HEK293 (cell line): Measurements from ENCODE around the gene TDP2.

ENCODE experiments used
- BCL11B ChIP-seq: fragments of 450-650 bp; formaldehyde crosslinking; IDR thresholded peaks from 2 replicates; pipeline ENCODE4 v1.5.1; 2016; ENCODE audit warnings: low read depth, missing biosample characterization, missing genetic modification characterization
- GLIS2 ChIP-seq: fragments of 450-650 bp; formaldehyde crosslinking; IDR thresholded peaks from 2 replicates; pipeline ENCODE4 v1.5.1; 2016; ENCODE audit warnings: missing biosample characterization, missing genetic modification characterization
- OSR2 ChIP-seq: fragments of 450-650 bp; formaldehyde crosslinking; IDR thresholded peaks from 2 replicates; pipeline ENCODE4 v1.5.1; 2016; ENCODE audit warnings: missing biosample characterization, missing genetic modification characterization
- OVOL3 ChIP-seq: fragments of 450-650 bp; formaldehyde crosslinking; IDR thresholded peaks from 2 replicates; pipeline ENCODE4 v1.5.1; 2016; ENCODE audit warnings: missing biosample characterization, missing genetic modification characterization
- RBAK ChIP-seq: fragments of 450-650 bp; formaldehyde crosslinking; IDR thresholded peaks from 2 replicates; pipeline ENCODE4 v1.5.1; 2016; ENCODE audit warnings: missing biosample characterization, missing genetic modification characterization
- SALL2 ChIP-seq: fragments of 450-650 bp; formaldehyde crosslinking; IDR thresholded peaks from 2 replicates; pipeline ENCODE4 v1.5.0; 2017; ENCODE audit warnings: missing biosample characterization, mild to moderate bottlenecking, missing genetic modification characterization, borderline replicate concordance
- SCRT1 ChIP-seq: fragments of 450-650 bp; formaldehyde crosslinking; IDR thresholded peaks from 2 replicates; pipeline ENCODE4 v1.5.1; 2016; ENCODE audit warnings: missing biosample characterization, missing genetic modification characterization, borderline replicate concordance
- SP2 ChIP-seq: fragments of 450-650 bp; formaldehyde crosslinking; IDR thresholded peaks from 2 replicates; pipeline ENCODE4 v1.5.1; 2016; ENCODE audit warnings: missing biosample characterization, missing genetic modification characterization
- YY2 ChIP-seq: fragments of 450-650 bp; formaldehyde crosslinking; IDR thresholded peaks from 2 replicates; pipeline ENCODE4 v1.5.1; 2016; ENCODE audit warnings: missing biosample characterization, missing genetic modification characterization
- ZBTB20 ChIP-seq: fragments of 450-650 bp; formaldehyde crosslinking; IDR thresholded peaks from 2 replicates; pipeline ENCODE4 v1.5.1; 2016; ENCODE audit warnings: missing biosample characterization, missing genetic modification characterization
- ZNF10 ChIP-seq: fragments of 450-650 bp; formaldehyde crosslinking; IDR thresholded peaks from 2 replicates; pipeline ENCODE4 v1.5.1; 2017; ENCODE audit warnings: missing biosample characterization, missing genetic modification characterization
- ZNF19 ChIP-seq: fragments of 450-650 bp; formaldehyde crosslinking; IDR thresholded peaks from 2 replicates; pipeline ENCODE4; 2016; ENCODE audit warnings: missing biosample characterization, missing genetic modification characterization, low read depth
- ZNF350 ChIP-seq: fragments of 450-650 bp; formaldehyde crosslinking; IDR thresholded peaks from 2 replicates; pipeline ENCODE4 v1.5.0; 2017; ENCODE audit warnings: missing biosample characterization, mild to moderate bottlenecking, missing genetic modification characterization
- ZNF404 ChIP-seq: fragments of 450-650 bp; formaldehyde crosslinking; IDR thresholded peaks from 2 replicates; pipeline ENCODE4 v1.5.1; 2017; ENCODE audit warnings: missing biosample characterization, missing genetic modification characterization
- ZNF423 ChIP-seq: fragments of 450-650 bp; formaldehyde crosslinking; IDR thresholded peaks from 2 replicates; pipeline ENCODE4 v1.5.1; 2016; ENCODE audit warnings: missing biosample characterization, missing genetic modification characterization
- ZNF600 ChIP-seq: fragments of 450-650 bp; formaldehyde crosslinking; IDR thresholded peaks from 2 replicates; pipeline ENCODE4 v1.5.1; 2016; ENCODE audit warnings: missing biosample characterization, missing genetic modification characterization
- ZNF610 ChIP-seq: fragments of 450-650 bp; formaldehyde crosslinking; IDR thresholded peaks from 2 replicates; pipeline ENCODE4 v1.5.1; 2016; ENCODE audit warnings: missing biosample characterization, missing genetic modification characterization, borderline replicate concordance
- ZNF654 ChIP-seq: fragments of 450-650 bp; formaldehyde crosslinking; IDR thresholded peaks from 2 replicates; pipeline ENCODE4 v1.5.1; 2016; ENCODE audit warnings: low read depth, missing biosample characterization, missing genetic modification characterization
- ZNF664 ChIP-seq: fragments of 450-650 bp; formaldehyde crosslinking; IDR thresholded peaks from 2 replicates; pipeline ENCODE4 v1.5.1; 2016; ENCODE audit warnings: missing biosample characterization, missing genetic modification characterization
- ZNF76 ChIP-seq: fragments of 450-650 bp; formaldehyde crosslinking; IDR thresholded peaks from 2 replicates; pipeline ENCODE4; 2016; ENCODE audit warnings: low read depth, missing biosample characterization, missing genetic modification characterization, borderline replicate concordance
- ZNF792 ChIP-seq: fragments of 450-650 bp; formaldehyde crosslinking; IDR thresholded peaks from 2 replicates; pipeline ENCODE4 v1.5.1; 2016; ENCODE audit warnings: missing biosample characterization, missing genetic modification characterization
- ZXDB ChIP-seq: fragments of 450-650 bp; formaldehyde crosslinking; IDR thresholded peaks from 2 replicates; pipeline ENCODE4 v1.5.1; 2016; ENCODE audit warnings: missing biosample characterization, missing genetic modification characterization
- TF ChIP-seq, protein P1 (sequence below): fragments of 450-650 bp; formaldehyde crosslinking; IDR thresholded peaks from 2 replicates; pipeline ENCODE4 v1.5.1; 2016; ENCODE audit warnings: missing biosample characterization, missing genetic modification characterization, borderline replicate concordance
- TF ChIP-seq, protein P2 (sequence below): fragments of 450-650 bp; formaldehyde crosslinking; IDR thresholded peaks from 2 replicates; pipeline ENCODE4 v1.5.1; 2016; ENCODE audit warnings: missing biosample characterization, missing genetic modification characterization
- TF ChIP-seq, protein P3 (sequence below): fragments of 450-650 bp; formaldehyde crosslinking; IDR thresholded peaks from 2 replicates; pipeline ENCODE4 v1.5.1; 2016; ENCODE audit warnings: missing biosample characterization, missing genetic modification characterization
- TF ChIP-seq, protein P4 (sequence below): fragments of 450-650 bp; formaldehyde crosslinking; IDR thresholded peaks from 2 replicates; pipeline ENCODE4 v1.5.1; 2017; ENCODE audit warnings: missing biosample characterization, missing genetic modification characterization
- TF ChIP-seq, protein P5 (sequence below): fragments of 450-650 bp; formaldehyde crosslinking; IDR thresholded peaks from 2 replicates; pipeline ENCODE4 v1.5.0; 2017; ENCODE audit warnings: missing biosample characterization, missing genetic modification characterization, borderline replicate concordance
- TF ChIP-seq, protein P6 (sequence below): fragments of 450-650 bp; formaldehyde crosslinking; IDR thresholded peaks from 2 replicates; pipeline ENCODE4 v1.5.1; 2016; ENCODE audit warnings: missing biosample characterization, missing genetic modification characterization

Gene TDP2

DNA sequence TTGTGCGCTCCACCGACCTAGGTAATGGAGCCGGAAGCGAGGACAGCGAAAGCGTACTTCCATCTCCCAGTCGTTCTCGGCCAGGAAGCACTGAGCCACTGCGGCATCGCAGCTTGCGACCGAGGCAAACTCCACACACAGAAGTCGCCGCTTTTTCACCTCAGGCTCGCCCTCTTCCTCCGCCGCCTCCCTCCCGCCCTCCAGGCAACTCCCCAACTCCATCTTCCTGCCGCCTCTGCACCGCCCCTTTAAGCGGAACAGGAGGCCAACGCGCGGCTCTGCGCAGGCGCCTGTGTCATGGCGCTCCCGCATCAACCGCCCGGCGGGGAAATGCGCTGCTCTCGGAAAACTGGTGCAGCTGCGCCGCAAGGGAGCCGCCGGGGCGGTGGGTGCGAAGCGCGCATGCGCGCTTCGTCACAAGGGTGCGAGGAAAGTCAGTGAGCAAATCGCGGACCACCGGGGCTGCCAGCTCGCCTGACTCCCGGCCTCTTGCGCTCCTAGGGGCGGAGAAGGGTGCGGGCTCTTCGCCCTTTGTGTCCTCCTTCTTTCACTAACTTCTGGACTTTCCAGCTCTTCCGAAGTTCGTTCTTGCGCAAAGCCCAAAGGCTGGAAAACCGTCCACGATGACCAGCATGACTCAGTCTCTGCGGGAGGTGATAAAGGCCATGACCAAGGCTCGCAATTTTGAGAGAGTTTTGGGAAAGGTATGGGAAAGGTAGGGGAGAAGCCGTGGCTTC is at the start of gene TDP2, which contains the start of gene ACOT13 (continued):
- TF ChIP-seq, protein P1, sequence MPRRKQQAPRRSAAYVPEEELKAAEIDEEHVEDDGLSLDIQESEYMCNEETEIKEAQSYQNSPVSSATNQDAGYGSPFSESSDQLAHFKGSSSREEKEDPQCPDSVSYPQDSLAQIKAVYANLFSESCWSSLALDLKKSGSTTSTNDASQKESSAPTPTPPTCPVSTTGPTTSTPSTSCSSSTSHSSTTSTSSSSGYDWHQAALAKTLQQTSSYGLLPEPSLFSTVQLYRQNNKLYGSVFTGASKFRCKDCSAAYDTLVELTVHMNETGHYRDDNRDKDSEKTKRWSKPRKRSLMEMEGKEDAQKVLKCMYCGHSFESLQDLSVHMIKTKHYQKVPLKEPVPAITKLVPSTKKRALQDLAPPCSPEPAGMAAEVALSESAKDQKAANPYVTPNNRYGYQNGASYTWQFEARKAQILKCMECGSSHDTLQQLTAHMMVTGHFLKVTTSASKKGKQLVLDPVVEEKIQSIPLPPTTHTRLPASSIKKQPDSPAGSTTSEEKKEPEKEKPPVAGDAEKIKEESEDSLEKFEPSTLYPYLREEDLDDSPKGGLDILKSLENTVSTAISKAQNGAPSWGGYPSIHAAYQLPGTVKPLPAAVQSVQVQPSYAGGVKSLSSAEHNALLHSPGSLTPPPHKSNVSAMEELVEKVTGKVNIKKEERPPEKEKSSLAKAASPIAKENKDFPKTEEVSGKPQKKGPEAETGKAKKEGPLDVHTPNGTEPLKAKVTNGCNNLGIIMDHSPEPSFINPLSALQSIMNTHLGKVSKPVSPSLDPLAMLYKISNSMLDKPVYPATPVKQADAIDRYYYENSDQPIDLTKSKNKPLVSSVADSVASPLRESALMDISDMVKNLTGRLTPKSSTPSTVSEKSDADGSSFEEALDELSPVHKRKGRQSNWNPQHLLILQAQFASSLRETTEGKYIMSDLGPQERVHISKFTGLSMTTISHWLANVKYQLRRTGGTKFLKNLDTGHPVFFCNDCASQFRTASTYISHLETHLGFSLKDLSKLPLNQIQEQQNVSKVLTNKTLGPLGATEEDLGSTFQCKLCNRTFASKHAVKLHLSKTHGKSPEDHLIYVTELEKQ (tag by site-specific recombination): no peak
- TF ChIP-seq ZNF10 (tag by site-specific recombination): peak; percentile 9; the same call in 1 of the 2 replicates
- TF ChIP-seq, protein P2, sequence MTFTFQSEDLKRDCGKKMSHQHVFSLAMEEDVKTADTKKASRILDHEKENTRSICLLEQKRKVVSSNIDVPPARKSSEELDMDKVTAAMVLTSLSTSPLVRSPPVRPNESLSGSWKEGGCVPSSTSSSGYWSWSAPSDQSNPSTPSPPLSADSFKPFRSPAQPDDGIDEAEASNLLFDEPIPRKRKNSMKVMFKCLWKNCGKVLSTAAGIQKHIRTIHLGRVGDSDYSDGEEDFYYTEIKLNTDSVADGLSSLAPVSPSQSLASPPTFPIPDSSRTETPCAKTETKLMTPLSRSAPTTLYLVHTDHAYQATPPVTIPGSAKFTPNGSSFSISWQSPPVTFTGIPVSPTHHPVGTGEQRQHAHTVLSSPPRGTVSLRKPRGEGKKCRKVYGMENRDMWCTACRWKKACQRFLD (tag by site-specific recombination): no peak
- peak; percentile 35; the same call in 1 of the 2 replicates for TF ChIP-seq ZBTB20 (tag by site-specific recombination)
- 0 out of 2 replicates have a peak, but pooled peaks have one; percentile 19 for TF ChIP-seq ZNF792 (tag by site-specific recombination)
- TF ChIP-seq ZNF610 (tag by site-specific recombination): peak; percentile 92
- TF ChIP-seq ZNF600: peak; percentile 74
- no peak for TF ChIP-seq OVOL3 (tag by site-specific recombination)
- no peak for TF ChIP-seq ZNF350 (tag by site-specific recombination)
- TF ChIP-seq ZNF76: peak; percentile 67; the same call in 1 of the 2 replicates
- peak; percentile 55; the same call in 1 of the 2 replicates for TF ChIP-seq BCL11B (tag by site-specific recombination)
- TF ChIP-seq SCRT1: no peak
- TF ChIP-seq ZXDB (tag by site-specific recombination): peak; percentile 94; the same call in 1 of the 2 replicates
- TF ChIP-seq SALL2 (tag by site-specific recombination): no peak
- TF ChIP-seq SP2: peak; percentile 93
- TF ChIP-seq ZNF19 (tag by site-specific recombination): no peak
- TF ChIP-seq, protein P3, sequence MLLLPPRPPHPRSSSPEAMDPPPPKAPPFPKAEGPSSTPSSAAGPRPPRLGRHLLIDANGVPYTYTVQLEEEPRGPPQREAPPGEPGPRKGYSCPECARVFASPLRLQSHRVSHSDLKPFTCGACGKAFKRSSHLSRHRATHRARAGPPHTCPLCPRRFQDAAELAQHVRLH (tag by site-specific recombination): peak; percentile 35; the same call in 1 of the 2 replicates
- TF ChIP-seq, protein P4, sequence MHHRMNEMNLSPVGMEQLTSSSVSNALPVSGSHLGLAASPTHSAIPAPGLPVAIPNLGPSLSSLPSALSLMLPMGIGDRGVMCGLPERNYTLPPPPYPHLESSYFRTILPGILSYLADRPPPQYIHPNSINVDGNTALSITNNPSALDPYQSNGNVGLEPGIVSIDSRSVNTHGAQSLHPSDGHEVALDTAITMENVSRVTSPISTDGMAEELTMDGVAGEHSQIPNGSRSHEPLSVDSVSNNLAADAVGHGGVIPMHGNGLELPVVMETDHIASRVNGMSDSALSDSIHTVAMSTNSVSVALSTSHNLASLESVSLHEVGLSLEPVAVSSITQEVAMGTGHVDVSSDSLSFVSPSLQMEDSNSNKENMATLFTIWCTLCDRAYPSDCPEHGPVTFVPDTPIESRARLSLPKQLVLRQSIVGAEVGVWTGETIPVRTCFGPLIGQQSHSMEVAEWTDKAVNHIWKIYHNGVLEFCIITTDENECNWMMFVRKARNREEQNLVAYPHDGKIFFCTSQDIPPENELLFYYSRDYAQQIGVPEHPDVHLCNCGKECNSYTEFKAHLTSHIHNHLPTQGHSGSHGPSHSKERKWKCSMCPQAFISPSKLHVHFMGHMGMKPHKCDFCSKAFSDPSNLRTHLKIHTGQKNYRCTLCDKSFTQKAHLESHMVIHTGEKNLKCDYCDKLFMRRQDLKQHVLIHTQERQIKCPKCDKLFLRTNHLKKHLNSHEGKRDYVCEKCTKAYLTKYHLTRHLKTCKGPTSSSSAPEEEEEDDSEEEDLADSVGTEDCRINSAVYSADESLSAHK (tag by site-specific recombination): no peak
- TF ChIP-seq YY2 (tag by site-specific recombination): peak; percentile 59; the same call in 1 of the 2 replicates
- no peak for TF ChIP-seq OSR2 (tag by site-specific recombination)
- peak; percentile 74 for TF ChIP-seq GLIS2
- no peak for TF ChIP-seq ZNF664 (tag by site-specific recombination)
- TF ChIP-seq ZNF423 (tag by site-specific recombination): peak; percentile 53; the same call in 1 of the 2 replicates
- TF ChIP-seq ZNF654 (tag by site-specific recombination): no peak
- TF ChIP-seq, protein P5, sequence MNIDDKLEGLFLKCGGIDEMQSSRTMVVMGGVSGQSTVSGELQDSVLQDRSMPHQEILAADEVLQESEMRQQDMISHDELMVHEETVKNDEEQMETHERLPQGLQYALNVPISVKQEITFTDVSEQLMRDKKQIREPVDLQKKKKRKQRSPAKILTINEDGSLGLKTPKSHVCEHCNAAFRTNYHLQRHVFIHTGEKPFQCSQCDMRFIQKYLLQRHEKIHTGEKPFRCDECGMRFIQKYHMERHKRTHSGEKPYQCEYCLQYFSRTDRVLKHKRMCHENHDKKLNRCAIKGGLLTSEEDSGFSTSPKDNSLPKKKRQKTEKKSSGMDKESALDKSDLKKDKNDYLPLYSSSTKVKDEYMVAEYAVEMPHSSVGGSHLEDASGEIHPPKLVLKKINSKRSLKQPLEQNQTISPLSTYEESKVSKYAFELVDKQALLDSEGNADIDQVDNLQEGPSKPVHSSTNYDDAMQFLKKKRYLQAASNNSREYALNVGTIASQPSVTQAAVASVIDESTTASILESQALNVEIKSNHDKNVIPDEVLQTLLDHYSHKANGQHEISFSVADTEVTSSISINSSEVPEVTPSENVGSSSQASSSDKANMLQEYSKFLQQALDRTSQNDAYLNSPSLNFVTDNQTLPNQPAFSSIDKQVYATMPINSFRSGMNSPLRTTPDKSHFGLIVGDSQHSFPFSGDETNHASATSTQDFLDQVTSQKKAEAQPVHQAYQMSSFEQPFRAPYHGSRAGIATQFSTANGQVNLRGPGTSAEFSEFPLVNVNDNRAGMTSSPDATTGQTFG (tag by site-specific recombination): no peak
- TF ChIP-seq ZNF404 (tag by site-specific recombination): no peak
- TF ChIP-seq, protein P6, sequence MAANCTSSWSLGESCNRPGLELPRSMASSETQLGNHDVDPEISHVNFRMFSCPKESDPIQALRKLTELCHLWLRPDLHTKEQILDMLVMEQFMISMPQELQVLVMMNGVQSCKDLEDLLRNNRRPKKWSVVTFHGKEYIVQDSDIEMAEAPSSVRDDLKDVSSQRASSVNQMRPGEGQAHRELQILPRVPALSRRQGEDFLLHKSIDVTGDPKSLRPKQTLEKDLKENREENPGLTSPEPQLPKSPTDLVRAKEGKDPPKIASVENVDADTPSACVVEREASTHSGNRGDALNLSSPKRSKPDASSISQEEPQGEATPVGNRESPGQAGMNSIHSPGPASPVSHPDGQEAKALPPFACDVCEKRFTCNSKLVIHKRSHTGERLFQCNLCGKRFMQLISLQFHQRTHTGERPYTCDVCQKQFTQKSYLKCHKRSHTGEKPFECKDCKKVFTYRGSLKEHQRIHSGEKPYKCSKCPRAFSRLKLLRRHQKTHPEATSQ (tag by site-specific recombination): 0 out of 2 replicates have a peak, but pooled peaks have one; percentile 56
- no peak for TF ChIP-seq RBAK (tag by site-specific recombination)
